HepG2 (cell line): Measurements from ENCODE around the gene WWP2. TPM values are rescaled to one million over a fixed set of nuclear protein-coding genes. Genes with fewer than 3 reads are reported as not detected.

ENCODE experiments used
- ATAC-seq: fragments of 200-7000 bp; cut with Tn5 transposase; 3 replicates; pipeline ENCODE4 v1.9.1; 2020; ENCODE audit warnings: mild to moderate bottlenecking, moderate library complexity
- BruUV-seq: library from RNA; stranded (reverse); fragments of 400-500 nt; replicated peaks from 2 replicates; lab custom pipeline; 2021; lab: Mats Ljungman, UMichigan
- CTCF ChIA-PET: fragments of 300-600 bp; formaldehyde crosslinking; extraction: SDS; loops from one replicate; lab custom pipeline; 2021; ENCODE audit warnings: low total read pairs, inconsistent platforms, low intra/inter-chr PET ratio; lab: Yijun Ruan, JAX
- POLR2A ChIA-PET: fragments of 350-600 bp; sonication (Branson Sonifier 250); formaldehyde crosslinking; loops from one replicate; lab custom pipeline; 2020; ENCODE audit warnings: antibody characterized with exemption, inconsistent platforms; lab: Yijun Ruan, JAX
- DNase-seq: peaks from one replicate; pipeline ENCODE4 v3.0.0-alpha.2; 2015; ENCODE audit warnings: low spot score
- FAIRE-seq: peaks from 3 replicates; lab custom pipeline; 2011; peaks lifted over from hg19 to GRCh38; lab: Jason Lieb, UNC
- H2AFZ ChIP-seq: one replicate; pipeline ENCODE4 v1.6.1; 2011; ENCODE audit warnings: low read length, inconsistent platforms
- H3K27ac ChIP-seq: fragments of 300-600 bp; 3 replicates; pipeline ENCODE4 v1.8.0; 2011; ENCODE audit warnings: mixed run types, mild to moderate bottlenecking, mixed read lengths, low read length, inconsistent platforms; ENCODE audit not compliant: insufficient read depth; ENCODE audit errors: extremely low read length
- H3K27me3 ChIP-seq, 2 experiments: fragments of 200-600 bp in 1 of 2; 2 replicates in 1 of 2; 3 replicates in 1 of 2; pipeline versions ENCODE4 v1.6.0 to v1.8.0; 2011; ENCODE audit warnings: low read length in 2 of 2, mild to moderate bottlenecking in 2 of 2, moderate library complexity in 2 of 2, inconsistent platforms in 1 of 2; ENCODE audit not compliant: insufficient read depth in 2 of 2, control insufficient read depth in 1 of 2
- H3K36me3 ChIP-seq, 2 experiments: fragments of 200-600 bp in 1 of 2; replicated peaks in 1 of 2; 2 replicates in 1 of 2; 3 replicates in 1 of 2; pipeline versions ENCODE4 v1.5.1 to v1.8.0; 2011; ENCODE audit warnings: low read length in 2 of 2, inconsistent platforms in 1 of 2; ENCODE audit not compliant: insufficient read depth in 2 of 2, control insufficient read depth in 1 of 2
- H3K4me1 ChIP-seq: 2 replicates; pipeline ENCODE4 v1.5.1; 2012; ENCODE audit warnings: low read length, inconsistent platforms; ENCODE audit not compliant: insufficient read depth
- H3K4me2 ChIP-seq: 2 replicates; pipeline ENCODE4 v1.6.0; 2011; ENCODE audit warnings: low read depth, low read length, inconsistent platforms
- H3K4me3 ChIP-seq, 3 experiments: fragments of 200-600 bp in 1 of 3; sonication (generic), shearing (Covaris generic) in 1 of 3; replicated peaks in 1 of 3; 2 replicates each; pipeline ENCODE4 v1.5.1; 2011 to 2016; ENCODE audit warnings: low read length in 3 of 3, inconsistent platforms in 2 of 3, low read depth in 2 of 3, mild to moderate bottlenecking in 2 of 3, control low read depth in 1 of 3, mixed read lengths in 1 of 3; ENCODE audit not compliant: insufficient read depth in 1 of 3
- H3K79me2 ChIP-seq: one replicate; pipeline ENCODE4 v1.6.1; 2011; ENCODE audit warnings: low read length, inconsistent platforms; ENCODE audit not compliant: insufficient read depth
- H3K9ac ChIP-seq: 2 replicates; pipeline ENCODE4 v1.6.0; 2011; ENCODE audit warnings: mild to moderate bottlenecking, low read depth, low read length, inconsistent platforms; ENCODE audit not compliant: insufficient read depth
- H3K9me3 ChIP-seq: 2 replicates; pipeline ENCODE4 v1.5.1; 2012; ENCODE audit warnings: mild to moderate bottlenecking, low read length
- H4K20me1 ChIP-seq: 2 replicates; pipeline ENCODE4 v1.6.0; 2011; ENCODE audit warnings: inconsistent platforms, mild to moderate bottlenecking, low read length, moderate library complexity; ENCODE audit not compliant: insufficient read depth
- CC2D1A ChIP-seq: sonication (generic); formaldehyde crosslinking; IDR thresholded peaks from 2 replicates; pipeline ENCODE4 v1.8.1; 2023; ENCODE audit warnings: mild to moderate bottlenecking, missing genetic modification reagents
- HNRNPH1 ChIP-seq: fragments of 200-400 bp; formaldehyde crosslinking; optimal IDR thresholded peaks from 2 replicates; pipeline ENCODE3; 2017; ENCODE audit warnings: mild to moderate bottlenecking, low read depth, low read length
- KDM1A ChIP-seq: IDR thresholded peaks from 2 replicates; pipeline ENCODE4 v1.6.1; 2016; ENCODE audit warnings: missing compliant biosample characterization
- NFE2 ChIP-seq: sonication (generic); formaldehyde crosslinking; IDR thresholded peaks from 2 replicates; pipeline ENCODE4 v1.4.0; 2020; ENCODE audit warnings: missing genetic modification reagents
- SRF ChIP-seq: IDR thresholded peaks from 2 replicates; pipeline ENCODE4 v1.6.1; 2011; ENCODE audit warnings: mild to moderate bottlenecking, low read depth, low read length, moderate library complexity
- ZNF121 ChIP-seq: sonication (generic); formaldehyde crosslinking; IDR thresholded peaks from 2 replicates; pipeline ENCODE4 v1.5.0; 2020; ENCODE audit warnings: mild to moderate bottlenecking, missing genetic modification reagents
- ZNF260 ChIP-seq: sonication (generic); formaldehyde crosslinking; IDR thresholded peaks from 2 replicates; pipeline ENCODE4 v1.4.0; 2020; ENCODE audit warnings: missing genetic modification reagents, low read depth, mild to moderate bottlenecking, borderline replicate concordance
- ZNF350 ChIP-seq: sonication (generic); formaldehyde crosslinking; IDR thresholded peaks from 2 replicates; pipeline ENCODE4 v1.4.0; 2020; ENCODE audit warnings: mild to moderate bottlenecking, low read depth, missing genetic modification reagents, borderline replicate concordance
- WGBS: methylation state at CpG from one replicate; pipeline ENCODE4 v1.1.6; 2017; ENCODE audit warnings: low lambda C conversion rate; 5-methylcytosine and 5-hydroxymethylcytosine counted together
- in situ Hi-C: cut with HindIII; loops from 2 replicates; pipeline ENCODE4 v1.10.0; 2017; ENCODE audit warnings: low pct_unique_long_range_greater_than_20kb; ENCODE audit not compliant: extremely low pct_ligation_motif_present
- intact Hi-C: fragments of 100-400 bp; cut with micrococcal nuclease; formaldehyde crosslinking; loops from one replicate; pipeline ENCODE4 v1.10.0; 2022; ENCODE audit not compliant: unreplicated experiment
- polyA plus RNA-seq, 8 experiments: library from polyadenylated mRNA; depleted of rRNA in 3 of 8; stranded (reverse) in 7 of 8; unstranded in 1 of 8; fragments of >200 nt; fragmentation: Illumina TruSeq in 4 of 8; extraction: Trizol in 4 of 8; gene quantifications; 2 replicates each; pipeline versions ENCODE4 v1.2.1 to v1.2.3, GENCODE V29; 2011 to 2016; ENCODE audit warnings: low read depth in 4 of 8, missing spikeins in 1 of 8, mixed read lengths in 1 of 8; ENCODE audit not compliant: insufficient read depth in 1 of 8
- total RNA-seq, 5 experiments: library from RNA; depleted of rRNA; stranded (reverse); fragments of >200 nt; fragmentation: Illumina TruSeq; extraction: Trizol; gene quantifications; 2 replicates each; pipeline ENCODE4 v1.2.3, GENCODE V29; 2016; ENCODE audit warnings: low read depth in 1 of 5

The WWP2 gene
- total and polyA plus RNA-seq, 2 of the 13 experiments (the other 11 are each of a cell fraction or from before 2014, with no cell fraction given), result 11.4 to 28.2 TPM

- Histone ChIP-seq H3K4me2 (no peak overlapping the region), H3K9me3 (no peaks in the 10 kb centered on the region), H2AFZ (no peak overlapping the region), H3K27me3 (no peaks in the 10 kb centered on the region), H3K36me3 (peaks cover 7% of the 10 kb centered on the region in 2 experiments), H4K20me1 (no peaks in the 10 kb centered on the region), H3K9ac (no peak overlapping the region), H3K27ac (no peak overlapping the region), H3K4me1 (no peaks in the 10 kb centered on the region), H3K4me3 (no peak overlapping the region), H3K79me2 (no peaks in the 10 kb centered on the region)
- FAIRE-seq, result no peak
- POLR2A ChIA-PET, result no interaction called here
- ATAC-seq, result no peak
- intact Hi-C loops, result no loop called here
- 97% methylated on average over 8 of the region's 8 CpGs for WGBS
- in situ Hi-C loops, result no loop called here
- CTCF ChIA-PET, result no interaction called here
- no TSS peak for BruUV-seq
- TF ChIP-seq ZNF260 (CRISPR knock-in tag), result no peak
- no peak for DNase-seq
Measured at GRCh38 chr16:69903865-69904415, 141.8 kb downstream of the WWP2 start.

GRCh38 chr16:69904495-69905170 is 142.5 kb downstream of the WWP2 start:
- Histone ChIP-seq H3K79me2 (no peaks in the 10 kb centered on the region), H3K4me1 (no peaks in the 10 kb centered on the region), H3K9me3 (no peaks in the 10 kb centered on the region), H3K36me3 (peaks cover 10 to 11% of the 10 kb centered on the region in 2 experiments), H3K4me2 (no peak overlapping the region), H3K9ac (no peak overlapping the region), H3K27me3 (no peaks in the 10 kb centered on the region), H2AFZ (no peak overlapping the region), H4K20me1 (no peaks in the 10 kb centered on the region), H3K4me3 (no peak overlapping the region), H3K27ac (no peak overlapping the region)
- DNase-seq, result no peak
- ChIA-PET CTCF (no interaction called here), POLR2A (no interaction called here)
- ATAC-seq, result no peak
- no peak for TF ChIP-seq CC2D1A (CRISPR knock-in tag)
- TF ChIP-seq KDM1A (CRISPR knock-in tag), result no peak
- 0 out of 2 replicates have a peak, but pooled peaks have one; percentile 20 for TF ChIP-seq ZNF121 (CRISPR knock-in tag)
- TF ChIP-seq HNRNPH1, result no peak
- peak; percentile 80 for TF ChIP-seq SRF
- TF ChIP-seq ZNF350, result no peak
- no peak for TF ChIP-seq NFE2 (CRISPR knock-in tag)
- no TSS peak for BruUV-seq
- no peak for FAIRE-seq
- 96% methylated on average over 9 of the region's 9 CpGs for WGBS
- intact Hi-C loops (no loop called here), in situ Hi-C loops (no loop called here)
